Aortic smooth muscle cell (primary cell): ENCODE results near the gene WASHC4. TPM values are rescaled to one million over a fixed set of nuclear protein-coding genes. Genes with fewer than 3 reads are reported as not detected.

ENCODE experiments used
- total RNA-seq: library from RNA; depleted of rRNA; stranded (reverse); fragments of >200 nt; gene quantifications from 2 replicates; pipeline ENCODE4 v1.2.3, GENCODE V29; 2014

Gene WASHC4
- total RNA-seq: 66.5 and 79.5 TPM in 2 replicates

GRCh38 chr12:105107494-105108371, at the start of gene WASHC4:
TSS of gene WASHC4 (plus strand) at chr12:105107731. CDS start at chr12:105107801, 70 bp downstream.

GRCh38 chr12:105084251-105085250, 23.0 kb upstream of the WASHC4 start, which contains the start of gene ALDH1L2:
TSS of gene ALDH1L2 (minus strand) at chr12:105084458. CDS start at chr12:105084436, 22 bp downstream.

Other genes starting within 250 kb of the WASHC4 start
- gene SLC41A2, start 149.4 kb upstream of the WASHC4 start, total RNA-seq: 9.6 and 15.2 TPM in 2 replicates
- 4.9 and 5.5 TPM in 2 replicates for gene NOPCHAP1, start 121.4 kb upstream of the WASHC4 start, total RNA-seq
- 14.5 and 21.4 TPM in 2 replicates for gene ALDH1L2, start 23.3 kb upstream of the WASHC4 start, total RNA-seq
- 23.6 and 74.3 TPM in 2 replicates for gene APPL2, start 128.4 kb downstream of the WASHC4 start, total RNA-seq
- gene C12orf75, start 223.0 kb downstream of the WASHC4 start, total RNA-seq: 40.2 and 86.0 TPM in 2 replicates